HCT116 (cell line): Measurements from ENCODE around the gene CTNND2. TPM values are rescaled to one million over a fixed set of nuclear protein-coding genes. Genes with fewer than 3 reads are reported as not detected.
"Not testable (repeated sequence)": the region's sequence is repeated elsewhere in the genome, so short reads cannot be mapped to it uniquely, and the experiment has no call there.

Source experiments
- ATAC-seq: fragments of 200-7000 bp; cut with Tn5 transposase; 2 replicates; pipeline ENCODE4 v1.9.1; 2020; ENCODE audit warnings: mild to moderate bottlenecking, moderate library complexity
- BruUV-seq: library from RNA; stranded (reverse); fragments of 400-500 nt; replicated peaks from 2 replicates; lab custom pipeline; 2021; lab: Mats Ljungman, UMichigan
- CTCF ChIA-PET: fragments of 300-600 bp; sonication (Branson Sonifier 250); formaldehyde crosslinking; loops from one replicate; lab custom pipeline; 2021; ENCODE audit warnings: antibody characterized with exemption; lab: Charles Lee
- POLR2A ChIA-PET: fragments of 300-600, 350-600 bp; sonication (Branson Sonifier 250); formaldehyde crosslinking; loops from one replicate; lab custom pipeline; 2021; ENCODE audit warnings: antibody characterized with exemption; lab: Charles Lee
- RAD21 ChIA-PET, 2 experiments: fragments of 300-600 bp; sonication (Branson Sonifier 250); formaldehyde crosslinking; loops; one replicate each; lab custom pipeline; 2023; ENCODE audit warnings: low total read pairs in 2 of 2; ENCODE audit not compliant: uncharacterized antibody in 2 of 2, unreplicated experiment in 2 of 2, low non-redundant PET in 1 of 2; lab: Charles Lee
- DNase-seq: peaks from one replicate; pipeline ENCODE4 v3.0.0-alpha.2; 2010; ENCODE audit warnings: low read depth, low spot score
- H2AFZ ChIP-seq: fragments of 200-600 bp; shearing (Covaris generic), sonication (generic); 2 replicates; pipeline ENCODE4 v1.6.1; 2017; ENCODE audit warnings: low read depth, mixed run types, mixed read lengths, antibody characterized with exemption, low read length; ENCODE audit not compliant: poor library complexity, severe bottlenecking
- H3K27ac ChIP-seq: 2 replicates; pipeline ENCODE4 v1.5.1; 2012; ENCODE audit warnings: low read depth, low read length
- H3K27me3 ChIP-seq: fragments of 200-600 bp; sonication (generic); 2 replicates; pipeline ENCODE4 v1.6.1; 2016; ENCODE audit warnings: mixed run types, low read length, mixed read lengths; ENCODE audit not compliant: insufficient read depth
- H3K36me3 ChIP-seq, 2 experiments: fragments of 200-500 bp in 1 of 2; fragments of 200-600 bp in 1 of 2; sonication (Bioruptor generic) in 1 of 2; sonication (generic) in 1 of 2; 2 replicates each; pipeline versions ENCODE4 v1.5.1 to v1.6.1; 2014 to 2016; ENCODE audit warnings: low read length in 2 of 2, inconsistent platforms in 1 of 2, mixed read lengths in 1 of 2, mixed run types in 1 of 2; ENCODE audit not compliant: insufficient read depth in 2 of 2, control insufficient read depth in 1 of 2
- H3K4me1 ChIP-seq, 2 experiments: fragments of 200-600 bp in 1 of 2; sonication (generic) in 1 of 2; 2 replicates each; pipeline versions ENCODE4 v1.5.1 to v1.6.1; 2012 to 2017; ENCODE audit warnings: low read length in 2 of 2, inconsistent platforms in 1 of 2, mild to moderate bottlenecking in 1 of 2, mixed read lengths in 1 of 2, mixed run types in 1 of 2, moderate library complexity in 1 of 2; ENCODE audit not compliant: insufficient read depth in 2 of 2, control insufficient read depth in 1 of 2
- H3K4me2 ChIP-seq: fragments of 200-600 bp; sonication (generic); 2 replicates; pipeline ENCODE4 v1.6.1; 2017; ENCODE audit warnings: mixed run types, low read length, mixed read lengths
- H3K4me3 ChIP-seq, 2 experiments: fragments of 200-600 bp in 1 of 2; sonication (generic) in 1 of 2; replicated peaks in 1 of 2; 2 replicates each; pipeline ENCODE4 v1.5.1; 2011 to 2016; ENCODE audit warnings: low read length in 2 of 2, control low read depth in 1 of 2, low read depth in 1 of 2, mild to moderate bottlenecking in 1 of 2, mixed read lengths in 1 of 2, mixed run types in 1 of 2
- H3K79me2 ChIP-seq: fragments of 200-600 bp; sonication (generic); 2 replicates; pipeline ENCODE4 v1.6.1; 2017; ENCODE audit warnings: mild to moderate bottlenecking, mixed run types, low read length, moderate library complexity, mixed read lengths; ENCODE audit not compliant: insufficient read depth
- H3K9ac ChIP-seq: fragments of 200-600 bp; sonication (generic); 2 replicates; pipeline ENCODE4 v1.6.1; 2016; ENCODE audit warnings: low read length, mixed read lengths
- H3K9me2 ChIP-seq: fragments of 200-600 bp; sonication (generic), shearing (Covaris generic); 2 replicates; pipeline ENCODE4 v1.6.1; 2017; ENCODE audit warnings: mixed run types, mild to moderate bottlenecking, moderate library complexity; ENCODE audit not compliant: insufficient read depth
- H3K9me3 ChIP-seq, 2 experiments: fragments of 200-500 bp in 1 of 2; fragments of 200-600 bp in 1 of 2; sonication (Bioruptor generic) in 1 of 2; sonication (generic) in 1 of 2; 2 replicates each; pipeline ENCODE4 v1.6.1; 2014 to 2017; ENCODE audit warnings: low read length in 2 of 2, mixed read lengths in 2 of 2, inconsistent platforms in 1 of 2, low read depth in 1 of 2, mild to moderate bottlenecking in 1 of 2, mixed run types in 1 of 2, moderate library complexity in 1 of 2; ENCODE audit not compliant: control insufficient read depth in 1 of 2, insufficient read depth in 1 of 2
- H4K20me1 ChIP-seq: fragments of 200-600 bp; sonication (generic), shearing (Covaris generic); 2 replicates; pipeline ENCODE4 v1.6.1; 2017; ENCODE audit warnings: mixed run types, mild to moderate bottlenecking, moderate library complexity; ENCODE audit not compliant: insufficient read depth
- CBX3 ChIP-seq: IDR thresholded peaks from 2 replicates; pipeline ENCODE4 v1.6.1; 2012; ENCODE audit warnings: low read depth
- CEBPB ChIP-seq: IDR thresholded peaks from 2 replicates; pipeline ENCODE4 v1.6.1; 2012; ENCODE audit warnings: low read depth
- EGR1 ChIP-seq: IDR thresholded peaks from 2 replicates; pipeline ENCODE4 v1.6.1; 2012; ENCODE audit warnings: low read depth
- ELF1 ChIP-seq: IDR thresholded peaks from 2 replicates; pipeline ENCODE4 v1.6.1; 2012; ENCODE audit warnings: low read depth, borderline replicate concordance
- FOSL1 ChIP-seq: IDR thresholded peaks from 2 replicates; pipeline ENCODE4 v1.6.1; 2012; ENCODE audit warnings: low read depth
- JUND ChIP-seq: IDR thresholded peaks from 2 replicates; pipeline ENCODE4 v1.6.1; 2012
- POLR2A ChIP-seq: IDR thresholded peaks from 2 replicates; pipeline ENCODE4 v1.7.0; 2011; ENCODE audit warnings: borderline replicate concordance; ENCODE audit not compliant: insufficient read depth, insufficient read length; ENCODE audit errors: extremely low read depth
- POLR2AphosphoS5 ChIP-seq: IDR thresholded peaks from 2 replicates; pipeline ENCODE4 v1.6.1; 2011; ENCODE audit warnings: mild to moderate bottlenecking, low read depth, low read length, moderate library complexity
- RAD21 ChIP-seq: IDR thresholded peaks from 2 replicates; pipeline ENCODE4 v1.6.1; 2012; ENCODE audit warnings: low read depth, mild to moderate bottlenecking
- SP1 ChIP-seq: IDR thresholded peaks from 2 replicates; pipeline ENCODE4 v1.6.1; 2012; ENCODE audit warnings: low read depth
- SRF ChIP-seq: IDR thresholded peaks from 2 replicates; pipeline ENCODE4 v1.6.1; 2012; ENCODE audit warnings: low read depth
- TCF7L2 ChIP-seq: IDR thresholded peaks from 2 replicates; pipeline ENCODE4 v1.7.0; 2011; ENCODE audit warnings: borderline replicate concordance, inconsistent platforms; ENCODE audit not compliant: insufficient read depth, insufficient read length; ENCODE audit errors: extremely low read depth
- YY1 ChIP-seq: IDR thresholded peaks from 2 replicates; pipeline ENCODE4 v1.6.1; 2011; ENCODE audit warnings: low read length, low read depth, moderate library complexity, mild to moderate bottlenecking; ENCODE audit not compliant: insufficient replicate concordance; ENCODE audit errors: extremely low read depth
- ZNF274 ChIP-seq: fragments of 200-500 bp; sonication (Bioruptor generic); IDR thresholded peaks from 2 replicates; pipeline ENCODE4 v1.6.1; 2014; ENCODE audit warnings: mild to moderate bottlenecking, low read depth, low read length, inconsistent platforms
- intact Hi-C: fragments of 100-400 bp; cut with micrococcal nuclease; formaldehyde crosslinking; loops from 2 replicates; pipeline ENCODE4 v1.10.0; 2022
- total RNA-seq: library from RNA; stranded (reverse); gene quantifications from one replicate; pipeline ENCODE4 v1.2.1, GENCODE V29; 2021; ENCODE audit not compliant: unreplicated experiment
- TF ChIP-seq, protein P1 (sequence below): IDR thresholded peaks from 2 replicates; pipeline ENCODE4 v1.6.1; 2012; ENCODE audit warnings: low read depth

CTNND2 gene
- total RNA-seq, 1 experiment from 2014 or later: not detected

DNA sequence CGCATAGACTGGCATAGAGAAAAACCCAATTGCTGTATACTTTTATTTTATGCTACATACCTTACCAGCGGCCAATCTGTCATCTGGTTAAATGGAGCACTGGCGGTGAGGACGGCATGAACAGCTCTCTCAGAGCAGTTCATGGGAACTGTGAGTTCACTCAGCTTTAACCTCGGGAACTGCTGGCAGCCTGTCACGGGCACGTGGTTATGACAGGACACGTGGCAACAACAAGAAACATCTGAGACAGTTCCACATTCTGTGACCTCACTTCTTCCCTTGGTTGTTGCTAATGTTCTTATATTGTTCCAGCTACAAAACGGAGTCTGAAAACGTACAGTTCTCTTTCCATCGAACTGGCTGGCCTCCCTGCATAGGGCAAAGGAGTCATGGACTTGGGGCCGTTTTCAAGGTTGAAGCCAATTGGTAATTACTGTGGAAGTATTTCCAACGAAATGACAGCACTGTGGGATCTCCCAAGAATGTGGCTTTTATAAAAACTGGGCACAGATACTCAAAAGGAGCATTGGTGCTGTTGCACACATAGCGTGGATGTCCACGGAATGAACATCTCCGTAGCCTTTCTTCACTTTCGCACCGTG is 896.9 kb downstream of the CTNND2 start:
- no peak overlapping the region for H3K4me3 ChIP-seq
- ATAC-seq (no peak), DNase-seq (no peak)
- CTCF ChIA-PET: no interaction called here
- H2AFZ ChIP-seq: no peak overlapping the region
- no peaks in the 10 kb centered on the region for H3K36me3 ChIP-seq
- POLR2A ChIA-PET: no interaction called here
- H3K9me3 ChIP-seq: no peaks in the 10 kb centered on the region
- H3K4me2 ChIP-seq: no peak overlapping the region
- H3K27ac ChIP-seq: no peak overlapping the region
- no peaks in the 10 kb centered on the region for H4K20me1 ChIP-seq
- no peaks in the 10 kb centered on the region for H3K4me1 ChIP-seq
- RAD21 ChIA-PET: no interaction called here
- no TSS peak for BruUV-seq
- H3K9ac ChIP-seq: no peak overlapping the region
- H3K9me2 ChIP-seq: no peaks in the 10 kb centered on the region
- peaks cover 18% of the 10 kb centered on the region; the same call in 1 of the 2 replicates for H3K27me3 ChIP-seq
- intact Hi-C loops: no loop called here
- H3K79me2 ChIP-seq: no peaks in the 10 kb centered on the region
- TF ChIP-seq RAD21 (no peak), YY1 (no peak), TCF7L2 (no peak), CBX3 (no peak), SP1 (no peak), FOSL1 (no peak), POLR2AphosphoS5 (no peak), SRF (no peak), POLR2A (no peak), ZNF274 (no peak), EGR1 (no peak), JUND (no peak), ELF1 (no peak), CEBPB (no peak)
- TF ChIP-seq, protein P1, sequence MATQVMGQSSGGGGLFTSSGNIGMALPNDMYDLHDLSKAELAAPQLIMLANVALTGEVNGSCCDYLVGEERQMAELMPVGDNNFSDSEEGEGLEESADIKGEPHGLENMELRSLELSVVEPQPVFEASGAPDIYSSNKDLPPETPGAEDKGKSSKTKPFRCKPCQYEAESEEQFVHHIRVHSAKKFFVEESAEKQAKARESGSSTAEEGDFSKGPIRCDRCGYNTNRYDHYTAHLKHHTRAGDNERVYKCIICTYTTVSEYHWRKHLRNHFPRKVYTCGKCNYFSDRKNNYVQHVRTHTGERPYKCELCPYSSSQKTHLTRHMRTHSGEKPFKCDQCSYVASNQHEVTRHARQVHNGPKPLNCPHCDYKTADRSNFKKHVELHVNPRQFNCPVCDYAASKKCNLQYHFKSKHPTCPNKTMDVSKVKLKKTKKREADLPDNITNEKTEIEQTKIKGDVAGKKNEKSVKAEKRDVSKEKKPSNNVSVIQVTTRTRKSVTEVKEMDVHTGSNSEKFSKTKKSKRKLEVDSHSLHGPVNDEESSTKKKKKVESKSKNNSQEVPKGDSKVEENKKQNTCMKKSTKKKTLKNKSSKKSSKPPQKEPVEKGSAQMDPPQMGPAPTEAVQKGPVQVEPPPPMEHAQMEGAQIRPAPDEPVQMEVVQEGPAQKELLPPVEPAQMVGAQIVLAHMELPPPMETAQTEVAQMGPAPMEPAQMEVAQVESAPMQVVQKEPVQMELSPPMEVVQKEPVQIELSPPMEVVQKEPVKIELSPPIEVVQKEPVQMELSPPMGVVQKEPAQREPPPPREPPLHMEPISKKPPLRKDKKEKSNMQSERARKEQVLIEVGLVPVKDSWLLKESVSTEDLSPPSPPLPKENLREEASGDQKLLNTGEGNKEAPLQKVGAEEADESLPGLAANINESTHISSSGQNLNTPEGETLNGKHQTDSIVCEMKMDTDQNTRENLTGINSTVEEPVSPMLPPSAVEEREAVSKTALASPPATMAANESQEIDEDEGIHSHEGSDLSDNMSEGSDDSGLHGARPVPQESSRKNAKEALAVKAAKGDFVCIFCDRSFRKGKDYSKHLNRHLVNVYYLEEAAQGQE: no peak

GRCh38 chr5:11004523-11004922 is 899.7 kb downstream of the CTNND2 start:
- RAD21 ChIA-PET: interaction anchor here in 1 of 2 experiments (0.7 kb wide), 1 partner anchor 49 kb away, joined by 4 read pairs; no protein-coding TSS in a partner anchor
- H3K36me3 ChIP-seq, DNase-seq, H3K27ac ChIP-seq, H3K9ac ChIP-seq, CTCF ChIA-PET, H3K4me1 ChIP-seq, H3K4me3 ChIP-seq, intact Hi-C loops, ATAC-seq, H2AFZ ChIP-seq, H3K9me2 ChIP-seq, POLR2A ChIA-PET, H3K9me3 ChIP-seq, H3K79me2 ChIP-seq, H3K4me2 ChIP-seq, BruUV-seq, H4K20me1 ChIP-seq: not testable (repeated sequence)
- peaks cover 19% of the 10 kb centered on the region; the same call in 1 of the 2 replicates for H3K27me3 ChIP-seq
